GM13977 (cell line): ENCODE data around the gene XIST.
"Not testable (repeated sequence)": the region's sequence is repeated elsewhere in the genome, so short reads cannot be mapped to it uniquely, and the experiment has no call there.

Source experiments
- DNase-seq: peaks from one replicate; pipeline ENCODE4 v3.0.0; 2012; ENCODE audit warnings: low spot score
- in situ Hi-C: fragments of 300-500 bp; cut with MboI; formaldehyde crosslinking; loops from one replicate; pipeline ENCODE4 v1.12.0; 2022; ENCODE audit warnings: low sequenced_read_pairs, low pct_unique_long_range_greater_than_20kb, mixed read lengths, inconsistent platforms; ENCODE audit not compliant: unreplicated experiment
- TF ChIP-seq, protein P1 (sequence below): IDR thresholded peaks from 2 replicates; pipeline ENCODE4 v1.5.1; 2012; ENCODE audit warnings: mild to moderate bottlenecking, control low read depth; ENCODE audit not compliant: insufficient read depth; ENCODE audit errors: extremely low read depth, missing control alignments

Gene XIST

GRCh38 chrX:73817393-73818199 is 34.9 kb downstream of the XIST start:
- DNase-seq = no peak
- in situ Hi-C loops = no loop called here
- TF ChIP-seq, protein P1, sequence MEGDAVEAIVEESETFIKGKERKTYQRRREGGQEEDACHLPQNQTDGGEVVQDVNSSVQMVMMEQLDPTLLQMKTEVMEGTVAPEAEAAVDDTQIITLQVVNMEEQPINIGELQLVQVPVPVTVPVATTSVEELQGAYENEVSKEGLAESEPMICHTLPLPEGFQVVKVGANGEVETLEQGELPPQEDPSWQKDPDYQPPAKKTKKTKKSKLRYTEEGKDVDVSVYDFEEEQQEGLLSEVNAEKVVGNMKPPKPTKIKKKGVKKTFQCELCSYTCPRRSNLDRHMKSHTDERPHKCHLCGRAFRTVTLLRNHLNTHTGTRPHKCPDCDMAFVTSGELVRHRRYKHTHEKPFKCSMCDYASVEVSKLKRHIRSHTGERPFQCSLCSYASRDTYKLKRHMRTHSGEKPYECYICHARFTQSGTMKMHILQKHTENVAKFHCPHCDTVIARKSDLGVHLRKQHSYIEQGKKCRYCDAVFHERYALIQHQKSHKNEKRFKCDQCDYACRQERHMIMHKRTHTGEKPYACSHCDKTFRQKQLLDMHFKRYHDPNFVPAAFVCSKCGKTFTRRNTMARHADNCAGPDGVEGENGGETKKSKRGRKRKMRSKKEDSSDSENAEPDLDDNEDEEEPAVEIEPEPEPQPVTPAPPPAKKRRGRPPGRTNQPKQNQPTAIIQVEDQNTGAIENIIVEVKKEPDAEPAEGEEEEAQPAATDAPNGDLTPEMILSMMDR = no peak

GRCh38 chrX:73812256-73812655 is 40.3 kb downstream of the XIST start:
- in situ Hi-C loops = no loop called here
- TF ChIP-seq, protein P1 = no peak
- no peak for DNase-seq

DNA sequence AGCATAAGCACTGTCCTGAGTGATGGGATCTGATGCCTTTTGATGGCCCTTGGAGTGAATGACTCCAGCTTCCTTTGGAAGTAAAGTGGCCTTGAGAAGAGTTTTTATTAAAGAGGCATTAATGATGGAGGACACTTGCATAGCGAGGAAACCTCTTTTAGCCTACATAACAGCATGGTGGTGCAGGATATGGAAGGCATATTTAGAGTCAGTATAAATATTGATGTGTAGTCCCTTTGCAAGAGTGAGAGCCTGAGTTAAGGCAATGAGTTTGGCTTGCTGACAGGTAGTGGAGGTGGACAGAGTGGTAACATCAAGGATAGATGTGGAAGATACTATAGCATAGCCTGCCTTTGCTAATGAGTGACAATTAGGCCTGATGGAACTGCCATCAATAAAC is 48.4 kb downstream of the XIST start:
- in situ Hi-C loops, DNase-seq: not testable (repeated sequence)

DNA sequence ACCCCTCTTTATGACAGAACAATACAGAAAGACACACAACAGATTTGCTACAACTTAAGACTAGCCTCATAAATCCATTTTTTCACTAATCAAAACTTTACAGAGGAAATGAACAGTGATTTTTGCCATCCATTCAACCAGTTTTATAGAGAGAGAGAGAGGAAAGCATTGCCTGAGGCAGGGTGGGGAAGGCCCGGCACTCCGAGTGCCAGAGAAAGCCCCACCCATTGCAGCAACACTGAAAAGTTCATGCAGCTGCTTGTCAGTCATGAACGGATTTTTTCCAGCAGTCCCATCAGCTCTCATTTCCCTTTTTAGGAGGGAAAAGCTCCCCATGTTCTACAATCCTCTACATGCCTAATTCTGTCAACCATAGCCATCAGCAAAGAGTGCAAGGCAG is 52.6 kb downstream of the XIST start:
- TF ChIP-seq, protein P1 = no peak
- no peak for DNase-seq
- in situ Hi-C loops = no loop called here

DNA sequence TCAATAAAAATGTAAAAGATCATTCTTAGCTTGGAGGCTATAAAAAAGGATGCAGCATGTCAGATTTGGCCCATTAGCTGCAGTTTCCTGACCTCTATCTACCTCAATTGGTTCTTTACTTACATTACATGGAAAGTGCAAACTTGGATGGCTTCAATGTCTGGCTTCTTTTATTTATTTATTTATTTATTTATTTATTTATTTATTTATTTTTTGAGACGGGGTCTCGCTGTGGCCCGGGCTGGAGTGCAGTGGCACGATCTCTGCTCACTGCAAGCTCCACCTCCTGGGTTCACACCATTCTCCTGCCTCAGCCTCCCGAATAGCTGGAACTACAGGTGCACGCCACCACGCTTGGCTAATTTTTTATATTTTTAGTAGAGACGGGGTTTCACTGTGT is 60.0 kb downstream of the XIST start:
- in situ Hi-C loops, DNase-seq: not testable (repeated sequence)

- in situ Hi-C loops = no loop called here
- TF ChIP-seq, protein P1 = no peak
These were observed 67.0 kb downstream of the XIST start for GRCh38 chrX:73785493-73785892.

More at GRCh38 chrX:73785493-73785892, 67.0 kb downstream of the XIST start:
- DNase-seq = no peak
